Sigmoid colon (tissue), 7 donors: ENCODE data around the gene PHF13. TPM values are rescaled to one million over a fixed set of nuclear protein-coding genes. Genes with fewer than 3 reads are reported as not detected.

Experiments used
- DNase-seq: peaks from one replicate; pipeline ENCODE4 v3.0.0-alpha.2; 2019
- H3K27ac ChIP-seq, 4 donors: fragments of 200-600 bp; sonication (generic); one replicate each; pipeline ENCODE4 v1.5.1; 2016 to 2019; ENCODE audit warnings: mild to moderate bottlenecking in 1 of 4
- H3K27me3 ChIP-seq, 3 donors: fragments of 200-600 bp; sonication (generic); one replicate each; pipeline ENCODE4 v1.5.1; 2019; ENCODE audit warnings: mild to moderate bottlenecking in 1 of 3
- H3K36me3 ChIP-seq, 4 donors: fragments of 200-600 bp; sonication (generic); one replicate each; pipeline ENCODE4 v1.5.1; 2016 to 2019
- H3K4me1 ChIP-seq, 4 donors: fragments of 200-600 bp; sonication (generic); one replicate each; pipeline ENCODE4 v1.5.1; 2017 to 2019
- H3K4me3 ChIP-seq, 4 donors: fragments of 200-600 bp; sonication (generic); one replicate each; pipeline ENCODE4 v1.5.1; 2017 to 2019; ENCODE audit warnings: mild to moderate bottlenecking in 2 of 4, moderate library complexity in 1 of 4
- H3K9me3 ChIP-seq, 4 donors: fragments of 200-600 bp in 3 of 4; sonication (generic) in 3 of 4; one replicate each; pipeline versions ENCODE4 v1.5.1 to v1.6.1; 2013 to 2019
- EP300 ChIP-seq, 4 donors: sonication (generic); formaldehyde crosslinking; IDR thresholded peaks; one replicate each; pipeline ENCODE4 v1.6.1; 2017; ENCODE audit warnings: antibody characterized with exemption in 4 of 4
- POLR2A ChIP-seq, 2 donors: fragments of 450-650 bp; IDR thresholded peaks; one replicate each; pipeline ENCODE4 v1.6.1; 2016; ENCODE audit warnings: antibody characterized with exemption in 2 of 2, mild to moderate bottlenecking in 2 of 2, moderate library complexity in 2 of 2
- POLR2AphosphoS5 ChIP-seq, 4 donors: sonication (generic); formaldehyde crosslinking; IDR thresholded peaks; one replicate each; pipeline ENCODE4 v1.6.1; 2017; ENCODE audit warnings: antibody characterized with exemption in 4 of 4
- WGBS, 2 donors: extraction: QIAGEN DNeasy Blood & Tissue Kit; methylation state at CpG; one replicate each; pipeline ENCODE4 v1.1.7; 2013; 5-methylcytosine and 5-hydroxymethylcytosine counted together
- intact Hi-C: fragments of 100-400 bp; cut with DNase I; formaldehyde crosslinking; loops from one replicate; pipeline ENCODE4 v1.15.1; 2023
- polyA plus RNA-seq, 3 donors: library from polyadenylated mRNA; stranded (reverse); fragments of 200-250 nt; gene quantifications; one replicate each; pipeline ENCODE4 v1.2.3, GENCODE V29; 2013
- total RNA-seq, 4 donors: library from RNA; depleted of rRNA; stranded (reverse); fragments of >200 nt; gene quantifications; one replicate each; pipeline ENCODE4 v1.1.0, GENCODE V29; 2016
- TF ChIP-seq, protein P1 (sequence below), 4 experiments: fragments of 450-650 bp in 3 of 4; fragments of 200-600 bp in 1 of 4; IDR thresholded peaks; one replicate each; pipeline ENCODE4 v1.5.1; 2016 to 2019; ENCODE audit warnings: antibody characterized with exemption in 4 of 4, mild to moderate bottlenecking in 3 of 4, moderate library complexity in 2 of 4
- donor health status: healthy with polysubstance abuse.
- donor health status: Bipolar disorder and iron deficiency.
- donor health status: healthy.

PHF13 gene
- total and polyA plus RNA-seq, 7 donors, result 3.9 to 19.4 (median 12.5) TPM

DNA sequence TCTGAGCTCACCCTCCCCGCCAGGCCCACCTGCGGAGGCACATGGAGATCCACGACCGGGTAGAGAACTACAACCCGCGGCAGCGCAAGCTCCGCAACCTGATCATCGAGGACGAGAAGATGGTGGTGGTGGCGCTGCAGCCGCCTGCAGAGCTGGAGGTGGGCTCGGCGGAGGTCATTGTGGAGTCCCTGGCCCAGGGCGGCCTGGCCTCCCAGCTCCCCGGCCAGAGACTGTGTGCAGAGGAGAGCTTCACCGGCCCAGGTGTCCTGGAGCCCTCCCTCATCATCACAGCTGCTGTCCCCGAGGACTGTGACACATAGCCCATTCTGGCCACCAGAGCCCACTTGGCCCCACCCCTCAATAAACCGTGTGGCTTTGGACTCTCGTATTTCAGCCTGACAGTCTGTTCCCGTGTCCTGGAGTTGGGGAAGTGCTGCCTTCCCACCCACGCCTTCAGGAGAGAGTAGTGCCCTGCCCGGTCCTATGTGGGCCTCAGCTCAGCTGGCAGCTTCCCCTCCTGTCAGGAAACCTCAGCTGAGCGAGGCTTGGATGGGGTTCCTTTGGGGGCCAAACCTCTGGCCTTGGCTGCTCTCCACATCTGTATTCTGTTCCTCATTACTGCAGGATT lies 24.5 kb upstream of the PHF13 start:
- DNase-seq, result no peak
- Histone ChIP-seq H3K9me3 (no peaks in the 10 kb centered on the region), H3K4me1 (peaks cover 0 to 53% (median 47%) of the 10 kb centered on the region in 4 donors), H3K36me3 (peaks cover 30 to 64% (median 53%) of the 10 kb centered on the region in 4 donors), H3K4me3 (no peak overlapping the region), H3K27me3 (no peaks in the 10 kb centered on the region), H3K27ac (peak overlapping the region in 3 of 4 donors; percentile 32 to 62 (median 62))
- TF ChIP-seq POLR2A (IDR thresholded peaks at IDR 0.05), result no peak
- peak in 1 of 4 donors; percentile 10 for TF ChIP-seq POLR2AphosphoS5 (IDR thresholded peaks at IDR 0.05)
- TF ChIP-seq EP300 (IDR thresholded peaks at IDR 0.05), result no peak
- TF ChIP-seq, protein P1, sequence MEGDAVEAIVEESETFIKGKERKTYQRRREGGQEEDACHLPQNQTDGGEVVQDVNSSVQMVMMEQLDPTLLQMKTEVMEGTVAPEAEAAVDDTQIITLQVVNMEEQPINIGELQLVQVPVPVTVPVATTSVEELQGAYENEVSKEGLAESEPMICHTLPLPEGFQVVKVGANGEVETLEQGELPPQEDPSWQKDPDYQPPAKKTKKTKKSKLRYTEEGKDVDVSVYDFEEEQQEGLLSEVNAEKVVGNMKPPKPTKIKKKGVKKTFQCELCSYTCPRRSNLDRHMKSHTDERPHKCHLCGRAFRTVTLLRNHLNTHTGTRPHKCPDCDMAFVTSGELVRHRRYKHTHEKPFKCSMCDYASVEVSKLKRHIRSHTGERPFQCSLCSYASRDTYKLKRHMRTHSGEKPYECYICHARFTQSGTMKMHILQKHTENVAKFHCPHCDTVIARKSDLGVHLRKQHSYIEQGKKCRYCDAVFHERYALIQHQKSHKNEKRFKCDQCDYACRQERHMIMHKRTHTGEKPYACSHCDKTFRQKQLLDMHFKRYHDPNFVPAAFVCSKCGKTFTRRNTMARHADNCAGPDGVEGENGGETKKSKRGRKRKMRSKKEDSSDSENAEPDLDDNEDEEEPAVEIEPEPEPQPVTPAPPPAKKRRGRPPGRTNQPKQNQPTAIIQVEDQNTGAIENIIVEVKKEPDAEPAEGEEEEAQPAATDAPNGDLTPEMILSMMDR (IDR thresholded peaks at IDR 0.05), result no peak
- intact Hi-C loops, result no loop called here
- WGBS, 2 donors, result 81 to 85% methylated on average over 24 of the region's 24 CpGs

DNA sequence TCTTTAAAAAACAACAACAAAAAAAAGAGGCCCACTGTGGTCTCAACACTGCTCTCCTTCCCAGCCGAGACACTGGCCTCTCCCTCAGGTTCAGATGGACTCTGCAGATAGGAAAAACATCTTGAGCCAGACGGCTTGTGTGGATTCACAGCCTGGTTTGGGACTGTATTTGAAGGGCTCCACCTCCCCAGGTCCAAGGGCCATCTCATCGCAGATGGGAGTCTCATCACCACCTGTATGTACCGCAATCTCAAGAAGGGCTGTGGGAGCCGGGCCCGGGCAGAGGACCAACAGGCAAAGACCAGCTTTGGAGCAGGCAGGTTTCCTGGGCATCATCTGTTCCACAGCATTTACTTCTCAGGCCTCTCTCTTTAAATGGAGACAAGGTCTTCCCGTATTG lies 23.5 kb upstream of the PHF13 start:
- 89 to 92% methylated on average over 7 of the region's 7 CpGs for WGBS, 2 donors
- Histone ChIP-seq H3K27me3 (no peaks in the 10 kb centered on the region), H3K9me3 (no peaks in the 10 kb centered on the region), H3K36me3 (peaks cover 38 to 74% (median 64%) of the 10 kb centered on the region in 4 donors), H3K27ac (no peak overlapping the region), H3K4me3 (no peak overlapping the region), H3K4me1 (peaks cover 0 to 53% (median 47%) of the 10 kb centered on the region in 4 donors)
- intact Hi-C loops, result no loop called here
- TF ChIP-seq, protein P1 (IDR thresholded peaks at IDR 0.05), result no peak
- TF ChIP-seq EP300 (IDR thresholded peaks at IDR 0.05), result no peak
- no peak for TF ChIP-seq POLR2A (IDR thresholded peaks at IDR 0.05)
- TF ChIP-seq POLR2AphosphoS5 (IDR thresholded peaks at IDR 0.05), result no peak
- no peak for DNase-seq

DNA sequence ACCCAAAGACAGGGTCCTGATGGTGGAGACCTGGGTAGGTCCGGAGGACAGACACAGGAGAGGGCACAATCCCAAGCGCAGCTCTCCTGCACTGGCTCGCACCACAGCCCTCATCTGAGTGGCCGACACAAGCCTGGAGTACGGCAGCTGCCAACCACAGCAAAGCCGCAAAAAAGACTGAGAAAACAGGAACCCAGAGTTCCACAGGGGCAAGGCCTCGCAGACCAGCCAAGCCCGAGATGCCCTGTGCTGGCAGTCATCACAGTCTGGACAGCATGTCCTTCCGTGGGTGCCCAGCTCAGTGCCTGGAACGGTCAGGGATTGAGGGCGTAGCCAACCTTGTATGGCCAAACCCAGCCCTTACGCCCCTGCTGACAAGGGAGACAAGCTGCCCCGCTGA lies 22.3 kb upstream of the PHF13 start:
- no peak for DNase-seq

DNA sequence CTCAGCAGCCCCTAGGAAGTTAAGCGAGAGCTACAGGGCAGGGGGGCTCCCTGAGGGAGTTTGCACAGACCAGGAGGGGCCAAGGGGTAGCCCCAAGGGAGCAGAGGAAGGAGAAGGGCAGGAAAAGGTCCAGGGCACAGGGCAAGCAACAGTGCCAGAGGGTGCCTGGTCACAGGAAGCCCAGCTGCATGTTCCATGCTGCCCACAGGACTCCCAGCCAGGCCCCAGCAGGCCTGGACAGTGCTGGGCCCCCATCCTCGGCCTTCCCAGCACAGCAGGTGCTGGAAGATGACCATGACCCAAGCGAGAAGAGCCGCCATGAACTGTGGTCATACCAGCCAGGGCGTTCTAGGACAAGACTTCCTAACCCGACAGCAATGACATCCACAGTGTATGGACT lies 21.9 kb upstream of the PHF13 start:
- no peak overlapping the region for H3K4me3 ChIP-seq
- TF ChIP-seq, protein P1 (IDR thresholded peaks at IDR 0.05), result no peak
- TF ChIP-seq EP300 (IDR thresholded peaks at IDR 0.05) (no peak), POLR2AphosphoS5 (IDR thresholded peaks at IDR 0.05) (no peak), POLR2A (IDR thresholded peaks at IDR 0.05) (no peak)
- DNase-seq, result no peak
- peaks cover 50 to 90% (median 76%) of the 10 kb centered on the region in 4 donors for H3K36me3 ChIP-seq
- intact Hi-C loops, result no loop called here
- whole genome bisulfite sequencing, 2 donors, result 90 to 92% methylated on average over 6 of the region's 6 CpGs
- H3K27ac ChIP-seq, result peak overlapping the region; percentile 4 to 40 (median 31)
- no peaks in the 10 kb centered on the region for H3K9me3 ChIP-seq
- H3K4me1 ChIP-seq, result peaks cover 0 to 60% (median 55%) of the 10 kb centered on the region in 4 donors
- no peaks in the 10 kb centered on the region for H3K27me3 ChIP-seq

More for the DNA sequence above, 22.3 kb upstream of the PHF13 start:
- no peaks in the 10 kb centered on the region for H3K27me3 ChIP-seq
- no peak overlapping the region for H3K4me3 ChIP-seq
- TF ChIP-seq, protein P1 (IDR thresholded peaks at IDR 0.05), result no peak
- TF ChIP-seq POLR2AphosphoS5 (IDR thresholded peaks at IDR 0.05) (no peak), EP300 (IDR thresholded peaks at IDR 0.05) (no peak), POLR2A (IDR thresholded peaks at IDR 0.05) (no peak)
- H3K27ac ChIP-seq, result peak overlapping the region; percentile 4 to 40 (median 31)
- WGBS, 2 donors, result 65 to 86% methylated on average over 13 of the region's 13 CpGs
- intact Hi-C loops, result no loop called here
- no peaks in the 10 kb centered on the region for H3K9me3 ChIP-seq
- peaks cover 0 to 60% (median 55%) of the 10 kb centered on the region in 4 donors for H3K4me1 ChIP-seq
- H3K36me3 ChIP-seq, result peaks cover 48 to 86% (median 73%) of the 10 kb centered on the region in 4 donors
